ENCODE measurements around the gene KLHL5.

Gene KLHL5
- 36.9 to 74.1 (median 59.1) reads per million in 3 experiments for total RNA-seq

GRCh38 chr4:39062094-39062769, at the start of gene KLHL5:
Gene KLHL5 (plus strand): TSS chr4:39062232. CDS start chr4:39062653, 421 bp downstream.
- no peak for DNase-seq

- no peak for DNase-seq
These were observed 48.0 kb upstream of the KLHL5 start for GRCh38 chr4:39014028-39014427.

DNA sequence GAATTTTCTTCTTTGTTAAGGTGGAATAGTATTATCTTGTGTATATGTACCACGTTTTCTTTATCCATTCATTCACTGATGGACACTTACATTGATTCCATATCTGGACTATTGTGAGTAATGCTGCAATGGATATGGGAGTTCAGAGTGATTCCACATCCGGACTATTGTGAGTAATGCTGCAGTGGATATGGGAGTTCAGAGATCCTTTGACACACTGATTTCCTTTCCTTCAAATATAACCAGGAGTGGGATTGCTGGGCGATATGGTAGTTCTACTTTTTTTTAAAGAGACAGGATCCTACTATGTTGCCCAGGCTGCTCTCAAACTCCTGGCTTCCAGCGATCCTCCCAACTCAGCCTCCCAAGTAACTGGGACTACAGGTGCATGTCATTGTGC, 41.9 kb upstream of the KLHL5 start:
- no peak for DNase-seq

DNA sequence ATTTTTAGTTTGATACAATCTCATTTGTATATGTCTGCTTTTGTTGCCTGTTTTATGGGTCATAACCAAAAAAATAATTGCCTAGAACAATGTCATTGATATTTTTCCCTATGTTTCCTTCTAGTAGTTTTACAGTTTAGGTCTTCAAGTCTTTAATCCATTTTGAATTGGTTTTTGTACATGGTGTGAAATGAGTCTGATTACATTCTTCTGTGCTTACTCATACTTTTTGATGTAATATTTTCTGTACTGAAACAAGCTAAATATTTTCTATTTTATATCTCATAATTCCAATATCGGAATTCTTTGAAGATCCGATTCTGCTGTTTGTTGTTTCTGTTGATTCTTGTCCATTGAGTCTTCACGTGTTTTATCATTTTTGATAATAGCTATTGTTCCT, 40.4 kb upstream of the KLHL5 start:
- no peak for DNase-seq

- no peak for DNase-seq
These were observed 39.8 kb upstream of the KLHL5 start for GRCh38 chr4:39022241-39022640.

- no peak for DNase-seq
These were observed 39.0 kb upstream of the KLHL5 start for GRCh38 chr4:39023059-39023458.

- no peak for DNase-seq
These were observed 37.6 kb upstream of the KLHL5 start for GRCh38 chr4:39024311-39024865.

DNA sequence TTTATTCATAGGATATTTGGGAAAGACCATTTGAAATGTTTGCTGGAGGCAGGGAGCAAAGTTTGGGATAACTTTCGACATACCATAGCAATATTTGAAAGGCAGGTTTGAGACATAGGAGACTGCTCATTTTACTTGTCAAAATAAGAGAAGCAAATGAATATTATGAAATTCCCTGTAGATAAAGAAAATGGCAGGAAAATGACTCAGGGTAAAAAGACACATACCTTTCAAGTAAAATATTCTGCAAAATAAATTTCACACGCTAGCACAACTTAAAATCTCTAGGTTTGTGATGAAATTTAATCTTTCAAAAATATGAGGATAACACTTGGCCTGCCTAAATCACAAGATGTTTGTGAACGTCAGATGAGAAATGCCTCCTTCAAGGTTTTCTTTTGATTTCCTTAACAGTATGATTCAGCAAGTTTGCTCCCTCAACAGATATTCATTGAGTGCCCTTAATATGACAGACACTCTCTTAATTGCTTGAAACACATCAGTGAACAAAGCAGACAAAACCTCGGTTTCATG, 36.4 kb upstream of the KLHL5 start:
- DNase-seq = no peak

GRCh38 chr4:39026096-39026495, 35.9 kb upstream of the KLHL5 start:
- DNase-seq = no peak

GRCh38 chr4:39029752-39030694, 32.0 kb upstream of the KLHL5 start:
- DNase-seq = peak; percentile 18

DNA sequence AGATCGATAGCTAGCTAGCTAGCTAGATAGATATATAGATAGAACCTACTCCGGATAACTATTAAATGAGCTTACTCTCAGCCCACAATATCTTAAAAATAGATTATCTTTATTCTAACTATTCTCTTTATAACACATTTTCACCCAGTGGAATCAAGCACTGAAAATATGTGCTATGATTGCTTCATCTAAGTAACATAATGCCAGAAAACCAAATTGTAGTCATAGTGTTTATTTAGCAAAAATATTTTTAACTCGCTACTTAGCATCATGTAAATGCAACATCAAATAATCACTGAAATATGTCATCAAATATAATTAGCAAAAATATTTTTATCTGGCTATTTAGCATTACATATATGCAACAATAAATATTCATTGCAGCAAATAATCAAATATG, 31.3 kb upstream of the KLHL5 start:
- no peak for DNase-seq

- peak; percentile 6 for DNase-seq
These were observed 30.4 kb upstream of the KLHL5 start for GRCh38 chr4:39031590-39032020.

GRCh38 chr4:39032218-39033085, 29.6 kb upstream of the KLHL5 start, which contains the start of gene TMEM156:
Gene TMEM156 (minus strand): TSS chr4:39032409. CDS start chr4:39032313, 96 bp downstream.
- DNase-seq = peak; percentile 80

DNA sequence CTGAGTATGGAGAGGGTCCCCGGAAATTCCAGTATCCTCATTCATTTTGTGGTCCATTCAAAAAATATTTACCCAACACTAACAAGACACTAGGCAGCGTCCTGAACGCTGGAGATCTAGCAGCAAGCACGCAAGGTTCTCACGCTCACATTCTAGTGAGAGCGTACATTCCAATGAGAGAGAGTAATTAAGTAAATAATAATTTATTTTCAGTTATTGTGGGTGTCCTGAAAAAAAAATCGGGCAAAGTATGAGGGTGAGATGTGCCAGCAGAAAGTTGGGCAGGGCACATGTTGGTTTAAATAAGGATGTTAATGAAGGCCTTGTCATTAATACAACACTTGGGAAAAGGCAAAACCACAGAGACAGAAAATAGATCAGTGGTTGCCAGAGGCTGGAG, 25.9 kb upstream of the KLHL5 start:
- no peak for DNase-seq

DNA sequence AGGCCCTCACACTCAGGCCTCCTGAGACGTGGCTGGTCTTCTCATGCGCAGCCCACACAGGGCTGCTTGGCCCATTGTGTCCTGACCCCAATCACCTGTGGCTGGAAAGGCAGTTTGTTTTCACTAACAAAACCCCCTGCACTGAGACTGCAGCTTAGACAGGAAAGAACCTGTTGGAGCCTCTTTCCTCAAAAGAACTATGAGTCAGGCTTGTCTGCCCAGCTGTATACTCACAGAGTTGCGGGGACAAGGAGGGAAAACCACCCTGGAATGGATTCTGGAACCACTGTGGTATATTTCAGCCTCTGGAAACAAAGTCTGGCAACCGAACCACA, 24.6 kb upstream of the KLHL5 start:
- no peak for DNase-seq

DNA sequence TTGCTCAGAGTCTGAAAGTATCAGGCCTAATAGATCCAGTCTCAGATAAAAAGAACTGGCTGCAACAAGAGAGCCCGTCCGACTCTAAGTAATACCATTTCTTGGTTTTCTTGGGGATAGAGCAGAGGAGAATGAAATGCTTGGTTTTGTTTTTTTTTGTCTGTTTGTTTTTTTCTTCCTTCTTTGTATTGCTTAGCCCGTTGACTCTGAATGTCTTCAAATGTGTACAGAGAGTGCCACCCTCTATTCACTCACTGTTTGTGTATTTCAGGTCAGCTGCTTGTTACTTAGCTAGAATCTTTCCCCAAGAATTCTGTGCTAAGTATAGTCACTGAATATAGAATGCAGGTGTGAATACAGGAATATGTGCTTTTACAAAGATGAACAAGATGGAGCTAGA, 24.1 kb upstream of the KLHL5 start:
- DNase-seq = no peak

GRCh38 chr4:39039108-39039507, 22.9 kb upstream of the KLHL5 start:
- no peak for DNase-seq

DNA sequence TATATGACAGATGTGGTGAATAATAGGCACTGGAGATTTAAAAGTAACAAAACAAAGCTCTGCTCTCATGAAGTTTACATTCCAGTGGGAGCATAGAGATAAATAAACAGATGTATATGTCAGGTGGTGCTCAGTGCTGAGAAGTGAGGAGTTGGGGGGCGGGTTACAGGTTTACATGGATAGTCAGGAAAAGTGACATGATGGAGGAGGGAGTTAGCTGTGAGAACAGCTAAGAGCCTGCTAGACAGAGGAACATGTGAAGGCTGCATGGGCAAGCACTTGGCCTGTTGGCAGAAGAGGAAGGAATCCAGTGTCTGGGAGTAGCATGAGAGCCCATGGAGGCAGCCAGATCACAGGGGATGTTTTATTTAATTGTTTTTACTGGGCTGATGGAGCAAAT, 19.7 kb upstream of the KLHL5 start:
- no peak for DNase-seq

DNA sequence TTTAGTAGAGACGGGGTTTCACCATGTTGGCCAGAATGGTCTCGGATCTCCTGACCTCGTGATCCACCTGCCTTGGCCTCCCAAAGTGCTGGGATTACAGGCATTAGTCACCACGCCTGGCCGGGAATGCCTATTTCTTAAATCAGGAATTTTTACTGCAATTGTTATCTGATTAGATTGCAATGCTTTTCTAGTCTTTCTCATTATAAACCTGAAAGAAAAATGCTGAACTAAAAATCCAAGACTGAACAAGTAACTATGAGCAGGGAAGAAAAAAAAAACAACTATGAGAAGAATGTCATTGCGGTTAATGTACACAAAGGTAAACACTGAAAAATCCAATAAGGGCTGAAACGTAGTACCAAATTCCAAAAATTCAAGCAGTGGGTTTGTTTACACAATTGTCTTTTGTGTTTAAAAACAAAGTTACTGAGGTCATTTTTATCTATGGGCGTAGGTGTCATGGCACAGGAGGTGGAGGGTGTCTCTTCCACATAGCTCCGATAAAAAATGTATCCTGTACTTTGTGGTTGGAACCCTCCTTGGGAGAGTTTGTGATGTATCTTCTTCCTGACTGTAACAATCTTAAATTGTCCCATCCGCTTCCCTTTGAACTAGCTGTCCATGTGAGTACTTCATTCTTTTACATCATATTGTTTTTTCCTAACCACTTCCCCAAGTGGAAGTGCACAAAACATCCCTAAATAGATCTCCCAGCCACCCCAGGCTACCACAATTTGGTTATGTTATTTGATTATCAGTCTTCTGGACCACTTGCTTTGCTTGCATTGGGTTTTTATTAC, 18.8 kb upstream of the KLHL5 start:
- no peak for DNase-seq

GRCh38 chr4:39043861-39044363, 18.1 kb upstream of the KLHL5 start:
- DNase-seq = peak; percentile 20

DNA sequence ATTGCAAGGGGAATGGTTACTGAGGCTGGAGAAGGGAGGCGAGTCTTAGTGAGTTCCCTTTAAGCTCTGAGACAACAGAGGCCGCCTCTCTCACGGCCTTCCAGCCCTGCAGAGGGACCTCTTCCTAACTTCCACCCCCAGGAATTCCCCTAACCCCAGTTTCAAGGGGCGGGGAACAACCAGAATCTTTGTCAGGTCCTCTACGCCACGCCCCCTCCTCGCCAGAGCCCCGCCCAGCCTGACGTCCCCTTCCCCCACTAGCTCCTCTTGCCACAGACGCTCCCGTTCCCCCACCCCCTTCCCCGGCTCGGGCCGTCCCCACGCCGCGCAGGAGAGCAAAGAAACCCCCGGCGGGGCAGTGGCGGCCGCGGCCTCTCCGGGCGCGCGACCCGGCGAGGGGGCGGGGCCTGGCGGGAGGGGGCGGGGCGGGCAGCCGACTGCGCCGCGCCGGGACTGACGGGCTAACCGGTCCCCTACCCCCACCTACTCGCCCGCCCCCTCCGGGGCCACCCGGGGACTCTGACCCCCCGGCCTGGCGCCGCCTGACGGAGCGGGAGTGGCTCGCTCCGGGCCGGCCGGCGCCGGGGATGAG, 17.6 kb upstream of the KLHL5 start:
- peak; percentile 92 for DNase-seq
